Measurements from ENCODE around the gene SPPL3.

SPPL3 gene

DNA sequence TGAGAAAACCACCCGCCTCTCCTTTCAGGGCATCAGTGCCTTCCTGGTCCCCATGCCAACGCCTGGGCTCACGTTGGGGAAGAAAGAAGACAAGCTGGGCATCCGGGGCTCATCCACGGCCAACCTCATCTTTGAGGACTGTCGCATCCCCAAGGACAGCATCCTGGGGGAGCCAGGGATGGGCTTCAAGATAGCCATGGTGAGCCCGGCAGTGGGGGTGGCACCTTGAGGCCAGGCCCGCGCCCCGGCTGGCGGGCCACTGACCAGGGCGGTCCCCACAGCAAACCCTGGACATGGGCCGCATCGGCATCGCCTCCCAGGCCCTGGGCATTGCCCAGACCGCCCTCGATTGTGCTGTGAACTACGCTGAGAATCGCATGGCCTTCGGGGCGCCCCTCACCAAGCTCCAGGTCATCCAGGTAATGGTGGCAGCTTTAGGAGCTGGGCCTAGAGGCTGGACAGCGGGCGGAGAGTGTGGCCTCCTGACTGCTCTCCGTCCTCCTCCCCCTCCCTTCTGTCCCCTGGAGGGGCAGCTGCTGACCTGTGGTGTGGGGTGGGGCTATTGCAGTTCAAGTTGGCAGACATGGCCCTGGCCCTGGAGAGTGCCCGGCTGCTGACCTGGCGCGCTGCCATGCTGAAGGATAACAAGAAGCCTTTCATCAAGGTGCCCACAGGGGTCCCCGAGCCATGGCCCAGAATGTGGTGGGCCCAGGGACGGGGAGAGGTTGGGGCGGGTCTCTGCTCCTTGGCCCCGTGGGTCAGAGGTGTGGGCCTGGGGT is 165.7 kb downstream of the SPPL3 start:
- H3K4me3 ChIP-seq (IDR thresholded peaks at IDR 0.05; ENCODE audit: insufficient read depth, low read depth, low read length) = no peak overlapping the region
- no peak overlapping the region for H3K9ac ChIP-seq
- H3K36me3 ChIP-seq (ENCODE audit: insufficient read depth) = no peaks in the 10 kb centered on the region
- no peak overlapping the region for H3K27ac ChIP-seq
- H3K27me3 ChIP-seq (ENCODE audit: insufficient read depth, low read depth) = no peaks in the 10 kb centered on the region
- H3K4me2 ChIP-seq = no peak overlapping the region
- no peaks in the 10 kb centered on the region for H3K4me1 ChIP-seq (ENCODE audit: low read depth, poor library complexity, severe bottlenecking)
- no peaks in the 10 kb centered on the region for H4K20me1 ChIP-seq (ENCODE audit: insufficient read depth)
- H2AFZ ChIP-seq (ENCODE audit: low read depth) = no peak overlapping the region
- no peaks in the 10 kb centered on the region for H3K79me2 ChIP-seq (ENCODE audit: insufficient read depth, low read depth)
- TF ChIP-seq, protein P1, sequence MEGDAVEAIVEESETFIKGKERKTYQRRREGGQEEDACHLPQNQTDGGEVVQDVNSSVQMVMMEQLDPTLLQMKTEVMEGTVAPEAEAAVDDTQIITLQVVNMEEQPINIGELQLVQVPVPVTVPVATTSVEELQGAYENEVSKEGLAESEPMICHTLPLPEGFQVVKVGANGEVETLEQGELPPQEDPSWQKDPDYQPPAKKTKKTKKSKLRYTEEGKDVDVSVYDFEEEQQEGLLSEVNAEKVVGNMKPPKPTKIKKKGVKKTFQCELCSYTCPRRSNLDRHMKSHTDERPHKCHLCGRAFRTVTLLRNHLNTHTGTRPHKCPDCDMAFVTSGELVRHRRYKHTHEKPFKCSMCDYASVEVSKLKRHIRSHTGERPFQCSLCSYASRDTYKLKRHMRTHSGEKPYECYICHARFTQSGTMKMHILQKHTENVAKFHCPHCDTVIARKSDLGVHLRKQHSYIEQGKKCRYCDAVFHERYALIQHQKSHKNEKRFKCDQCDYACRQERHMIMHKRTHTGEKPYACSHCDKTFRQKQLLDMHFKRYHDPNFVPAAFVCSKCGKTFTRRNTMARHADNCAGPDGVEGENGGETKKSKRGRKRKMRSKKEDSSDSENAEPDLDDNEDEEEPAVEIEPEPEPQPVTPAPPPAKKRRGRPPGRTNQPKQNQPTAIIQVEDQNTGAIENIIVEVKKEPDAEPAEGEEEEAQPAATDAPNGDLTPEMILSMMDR (conservative IDR thresholded peaks at IDR 0.05; ENCODE audit: low read depth, low read length) = 0 out of 2 replicates have a peak, but pooled peaks have one; percentile 0

- Histone ChIP-seq H3K4me3 (IDR thresholded peaks at IDR 0.05; ENCODE audit: insufficient read depth, low read depth, low read length) (no peak overlapping the region), H3K4me2 (no peak overlapping the region), H4K20me1 (ENCODE audit: insufficient read depth) (no peaks in the 10 kb centered on the region), H3K36me3 (ENCODE audit: insufficient read depth) (no peaks in the 10 kb centered on the region), H3K4me1 (ENCODE audit: low read depth, poor library complexity, severe bottlenecking) (no peaks in the 10 kb centered on the region), H2AFZ (ENCODE audit: low read depth) (no peak overlapping the region), H3K27me3 (ENCODE audit: insufficient read depth, low read depth) (no peaks in the 10 kb centered on the region), H3K79me2 (ENCODE audit: insufficient read depth, low read depth) (no peaks in the 10 kb centered on the region), H3K27ac (no peak overlapping the region), H3K9ac (no peak overlapping the region)
- TF ChIP-seq, protein P1 (conservative IDR thresholded peaks at IDR 0.05; ENCODE audit: low read depth, low read length) = 0 out of 2 replicates have a peak, but pooled peaks have one; percentile 16
Observed at GRCh38 chr12:120737557-120738251, 166.5 kb downstream of the SPPL3 start.

DNA sequence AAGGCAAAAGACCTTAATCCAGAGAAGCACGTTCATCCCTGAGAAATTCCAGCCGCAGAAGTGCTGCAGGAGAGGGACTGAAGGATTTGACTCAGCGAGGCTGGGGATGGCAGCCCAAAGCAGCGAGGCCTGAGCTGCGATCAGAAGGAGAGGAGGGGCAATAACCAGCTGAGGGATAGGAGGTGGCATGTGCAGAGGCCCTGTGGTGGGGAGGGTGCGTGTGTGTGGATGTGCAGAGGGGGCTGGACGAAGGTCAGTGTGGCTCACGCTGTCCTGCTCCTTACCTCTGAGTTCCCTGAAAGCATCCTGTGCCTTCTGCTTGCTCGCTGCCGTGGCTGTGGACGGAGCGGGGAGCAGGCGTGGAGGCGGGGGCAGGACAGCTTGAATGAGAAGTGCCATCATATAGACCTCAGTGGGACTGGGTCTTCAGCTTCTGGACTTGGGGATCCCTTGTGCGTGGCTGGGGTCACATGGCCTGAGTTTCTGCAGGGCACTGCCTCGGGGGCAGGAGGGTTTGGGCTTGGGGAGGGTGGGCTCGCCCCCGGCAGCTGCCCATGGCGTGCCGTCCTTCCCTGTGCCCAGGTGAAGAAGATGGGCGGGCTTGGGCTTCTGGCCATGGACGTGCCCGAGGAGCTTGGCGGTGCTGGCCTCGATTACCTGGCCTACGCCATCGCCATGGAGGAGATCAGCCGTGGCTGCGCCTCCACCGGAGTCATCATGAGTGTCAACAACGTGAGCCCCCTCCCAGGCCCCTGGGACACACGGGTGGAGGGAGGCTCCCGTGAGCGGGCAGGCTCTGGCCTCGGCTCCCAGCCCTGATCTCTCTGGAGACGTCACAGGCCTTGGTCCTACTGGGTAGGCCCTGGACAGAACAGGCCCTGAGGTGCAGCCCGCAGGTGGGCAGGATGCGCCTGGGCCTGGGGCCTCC is 167.5 kb downstream of the SPPL3 start:
- TF ChIP-seq, protein P1 (conservative IDR thresholded peaks at IDR 0.05; ENCODE audit: low read depth, low read length) = no peak
- Histone ChIP-seq H3K9ac (no peak overlapping the region), H3K4me3 (IDR thresholded peaks at IDR 0.05; ENCODE audit: insufficient read depth, low read depth, low read length) (no peak overlapping the region), H2AFZ (ENCODE audit: low read depth) (no peak overlapping the region), H3K4me1 (ENCODE audit: low read depth, poor library complexity, severe bottlenecking) (no peaks in the 10 kb centered on the region), H3K27me3 (ENCODE audit: insufficient read depth, low read depth) (no peaks in the 10 kb centered on the region), H3K4me2 (no peak overlapping the region), H3K27ac (no peak overlapping the region), H3K36me3 (ENCODE audit: insufficient read depth) (no peaks in the 10 kb centered on the region), H4K20me1 (ENCODE audit: insufficient read depth) (no peaks in the 10 kb centered on the region), H3K79me2 (ENCODE audit: insufficient read depth, low read depth) (no peaks in the 10 kb centered on the region)

DNA sequence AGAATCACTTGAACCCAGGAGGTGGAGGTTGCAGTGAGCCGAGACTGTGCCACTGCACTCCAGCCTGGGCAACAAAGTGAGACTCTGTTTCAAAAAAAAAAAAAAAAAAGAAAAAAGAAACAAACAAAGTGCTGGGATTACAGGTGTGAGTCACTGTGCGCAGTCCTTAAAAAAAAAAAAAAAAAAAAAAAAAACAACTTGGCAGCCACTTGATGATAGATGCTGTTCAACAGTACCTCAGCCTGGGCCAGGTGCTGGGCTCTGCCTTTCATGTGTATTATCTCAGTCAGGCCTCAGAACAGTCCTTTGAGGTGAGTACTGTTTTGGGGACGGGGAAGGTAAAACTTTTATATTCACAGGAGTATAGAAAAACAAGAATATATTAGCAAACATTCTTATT is 169.0 kb downstream of the SPPL3 start:
- Histone ChIP-seq H4K20me1 (ENCODE audit: insufficient read depth) (no peaks in the 10 kb centered on the region), H3K4me2 (no peak overlapping the region), H3K27ac (no peak overlapping the region), H3K4me1 (ENCODE audit: low read depth, poor library complexity, severe bottlenecking) (no peaks in the 10 kb centered on the region), H3K4me3 (IDR thresholded peaks at IDR 0.05; ENCODE audit: insufficient read depth, low read depth, low read length) (no peak overlapping the region), H3K9ac (no peak overlapping the region), H2AFZ (ENCODE audit: low read depth) (no peak overlapping the region), H3K79me2 (ENCODE audit: insufficient read depth, low read depth) (no peaks in the 10 kb centered on the region), H3K27me3 (ENCODE audit: insufficient read depth, low read depth) (no peaks in the 10 kb centered on the region), H3K36me3 (ENCODE audit: insufficient read depth) (no peaks in the 10 kb centered on the region)
- TF ChIP-seq, protein P1 (conservative IDR thresholded peaks at IDR 0.05; ENCODE audit: low read depth, low read length) = no peak
